Measurements from ENCODE around the gene FAN1. TPM values are rescaled to one million over a fixed set of nuclear protein-coding genes. Genes with fewer than 3 reads are reported as not detected.

Gene FAN1
- total and polyA plus RNA-seq, 2 donors (not counting 1 experiment from before 2014, with no cell fraction given) = 8.9 to 25.1 TPM

GRCh38 chr15:30906366-30906765, 2.7 kb downstream of the FAN1 start:
- no peaks in the 10 kb centered on the region for H4K20me1 ChIP-seq (ENCODE audit: control insufficient read depth, extremely low read depth, insufficient read depth, low read length)
- H2AFZ ChIP-seq (ENCODE audit: low read length) = no peak overlapping the region
- H3K4me3 ChIP-seq (replicated peaks in 1 of 4; ENCODE audit: control extremely low read depth in 1 of 4, insufficient read depth in 1 of 4, low read depth in 3 of 4, low read length in 4 of 4) = no peak overlapping the region
- no peak overlapping the region for H3K4me2 ChIP-seq (ENCODE audit: extremely low read depth, insufficient read depth, low read length)
- DNase-seq (ENCODE audit: low read depth in 2 of 2) = no peak
- no peaks in the 10 kb centered on the region for H3K27me3 ChIP-seq (ENCODE audit: control insufficient read depth, insufficient read depth, low read length)
- no peaks in the 10 kb centered on the region for H3K4me1 ChIP-seq (ENCODE audit: control insufficient read depth, extremely low read depth, insufficient read depth, low read length)
- no peak overlapping the region for H3K27ac ChIP-seq (ENCODE audit: insufficient read depth, low read length)
- no peak for TF ChIP-seq EZH2 (IDR thresholded peaks at IDR 0.05; ENCODE audit: low read length, missing control alignments)
- TF ChIP-seq CTCF (conservative IDR thresholded peaks at IDR 0.05 in 1 of 2, IDR thresholded peaks at IDR 0.05 in 1 of 2; ENCODE audit: low read depth in 1 of 2, low read length in 2 of 2) = no peak
- H3K79me2 ChIP-seq (ENCODE audit: control insufficient read depth, insufficient read depth, low read length) = no peaks in the 10 kb centered on the region
- no peak overlapping the region for H3K9ac ChIP-seq (ENCODE audit: insufficient read depth, low read length)
- no peaks in the 10 kb centered on the region for H3K9me3 ChIP-seq (ENCODE audit: control insufficient read depth, insufficient read depth, low read depth, low read length)
- H3K36me3 ChIP-seq (ENCODE audit: control insufficient read depth, insufficient read depth, low read length) = peaks cover 3% of the 10 kb centered on the region

GRCh38 chr15:30913761-30914160, 10.0 kb downstream of the FAN1 start:
- Histone ChIP-seq H3K4me1 (ENCODE audit: control insufficient read depth, extremely low read depth, insufficient read depth, low read length) (no peaks in the 10 kb centered on the region), H3K27ac (ENCODE audit: insufficient read depth, low read length) (no peak overlapping the region), H2AFZ (ENCODE audit: low read length) (no peak overlapping the region), H3K4me3 (replicated peaks in 1 of 4; ENCODE audit: control extremely low read depth in 1 of 4, insufficient read depth in 1 of 4, low read depth in 3 of 4, low read length in 4 of 4) (no peak overlapping the region), H3K27me3 (ENCODE audit: control insufficient read depth, insufficient read depth, low read length) (no peaks in the 10 kb centered on the region), H3K4me2 (ENCODE audit: extremely low read depth, insufficient read depth, low read length) (no peak overlapping the region), H3K79me2 (ENCODE audit: control insufficient read depth, insufficient read depth, low read length) (no peaks in the 10 kb centered on the region), H3K9me3 (ENCODE audit: control insufficient read depth, insufficient read depth, low read depth, low read length) (no peaks in the 10 kb centered on the region), H3K36me3 (ENCODE audit: control insufficient read depth, insufficient read depth, low read length) (peaks cover 7% of the 10 kb centered on the region), H3K9ac (ENCODE audit: insufficient read depth, low read length) (no peak overlapping the region), H4K20me1 (ENCODE audit: control insufficient read depth, extremely low read depth, insufficient read depth, low read length) (no peaks in the 10 kb centered on the region)
- TF ChIP-seq CTCF (conservative IDR thresholded peaks at IDR 0.05 in 1 of 2, IDR thresholded peaks at IDR 0.05 in 1 of 2; ENCODE audit: low read depth in 1 of 2, low read length in 2 of 2) (no peak), EZH2 (IDR thresholded peaks at IDR 0.05; ENCODE audit: low read length, missing control alignments) (no peak)
- DNase-seq (ENCODE audit: low read depth in 2 of 2) = no peak

GRCh38 chr15:30917013-30917412, 13.3 kb downstream of the FAN1 start:
- H3K9me3 ChIP-seq (ENCODE audit: control insufficient read depth, insufficient read depth, low read depth, low read length) = no peaks in the 10 kb centered on the region
- TF ChIP-seq CTCF (conservative IDR thresholded peaks at IDR 0.05 in 1 of 2, IDR thresholded peaks at IDR 0.05 in 1 of 2; ENCODE audit: low read depth in 1 of 2, low read length in 2 of 2) = no peak
- no peak for TF ChIP-seq EZH2 (IDR thresholded peaks at IDR 0.05; ENCODE audit: low read length, missing control alignments)
- H3K4me2 ChIP-seq (ENCODE audit: extremely low read depth, insufficient read depth, low read length) = no peak overlapping the region
- no peaks in the 10 kb centered on the region for H3K27me3 ChIP-seq (ENCODE audit: control insufficient read depth, insufficient read depth, low read length)
- no peak overlapping the region for H2AFZ ChIP-seq (ENCODE audit: low read length)
- no peaks in the 10 kb centered on the region for H4K20me1 ChIP-seq (ENCODE audit: control insufficient read depth, extremely low read depth, insufficient read depth, low read length)
- DNase-seq (ENCODE audit: low read depth in 2 of 2) = no peak
- peaks cover 4% of the 10 kb centered on the region for H3K36me3 ChIP-seq (ENCODE audit: control insufficient read depth, insufficient read depth, low read length)
- no peak overlapping the region for H3K27ac ChIP-seq (ENCODE audit: insufficient read depth, low read length)
- H3K9ac ChIP-seq (ENCODE audit: insufficient read depth, low read length) = no peak overlapping the region
- no peak overlapping the region for H3K4me3 ChIP-seq (replicated peaks in 1 of 4; ENCODE audit: control extremely low read depth in 1 of 4, insufficient read depth in 1 of 4, low read depth in 3 of 4, low read length in 4 of 4)
- peaks cover 3% of the 10 kb centered on the region for H3K4me1 ChIP-seq (ENCODE audit: control insufficient read depth, extremely low read depth, insufficient read depth, low read length)
- H3K79me2 ChIP-seq (ENCODE audit: control insufficient read depth, insufficient read depth, low read length) = no peaks in the 10 kb centered on the region

Measured in fibroblast of lung (primary cell).